Stomach (tissue), 9 donors: ENCODE data around the gene PNPT1. TPM values are rescaled to one million over a fixed set of nuclear protein-coding genes. Genes with fewer than 3 reads are reported as not detected.

Experiments used
- DNase-seq, 2 donors: peaks; one replicate each; pipeline versions ENCODE4 v3.0.0 to v3.0.0-alpha.2; 2013 to 2019
- H3K27ac ChIP-seq, 5 donors: fragments of 200-600 bp in 4 of 5; sonication (generic) in 4 of 5; one replicate each; pipeline ENCODE4 v1.5.1; 2013 to 2019; ENCODE audit warnings: mild to moderate bottlenecking in 1 of 5, moderate library complexity in 1 of 5
- H3K27me3 ChIP-seq, 3 donors: fragments of 200-600 bp; sonication (generic); one replicate each; pipeline ENCODE4 v1.5.1; 2017 to 2019; ENCODE audit warnings: mixed run types in 1 of 3
- H3K36me3 ChIP-seq, 4 donors: fragments of 200-600 bp; sonication (generic); 1 replicate in 3 of 4; 2 replicates in 1 of 4; pipeline ENCODE4 v1.5.1; 2016 to 2019
- H3K4me1 ChIP-seq, 4 donors: fragments of 200-600 bp; sonication (generic); one replicate each; pipeline ENCODE4 v1.5.1; 2016 to 2019
- H3K4me3 ChIP-seq, 4 donors: fragments of 200-600 bp; sonication (generic) in 3 of 4; one replicate each; pipeline ENCODE4 v1.5.1; 2016 to 2019; ENCODE audit warnings: mild to moderate bottlenecking in 1 of 4
- H3K9me3 ChIP-seq, 4 donors: fragments of 200-600 bp; sonication (generic); one replicate each; pipeline ENCODE4 v1.5.1; 2016 to 2019
- EP300 ChIP-seq: sonication (generic); formaldehyde crosslinking; IDR thresholded peaks from one replicate; pipeline ENCODE4 v1.6.1; 2017; ENCODE audit warnings: antibody characterized with exemption
- POLR2A ChIP-seq, 4 donors: fragments of 450-650 bp; IDR thresholded peaks; one replicate each; pipeline ENCODE4 v1.6.1; 2016; ENCODE audit warnings: antibody characterized with exemption in 4 of 4, control low read depth in 2 of 4, mild to moderate bottlenecking in 1 of 4, moderate library complexity in 1 of 4
- POLR2AphosphoS5 ChIP-seq, 3 donors: sonication (generic); formaldehyde crosslinking; IDR thresholded peaks; one replicate each; pipeline ENCODE4 v1.6.1; 2016; ENCODE audit warnings: antibody characterized with exemption in 3 of 3
- WGBS, 5 donors: extraction: QIAGEN DNeasy Blood & Tissue Kit in 3 of 5; methylation state at CpG; one replicate each; pipeline versions ENCODE4 v1.1.5 to v1.1.7; 2013 to 2018; 5-methylcytosine and 5-hydroxymethylcytosine counted together
- intact Hi-C: fragments of 100-400 bp; cut with DNase I; formaldehyde crosslinking; loops from one replicate; pipeline ENCODE4 v1.15.1; 2023; ENCODE audit warnings: low total_unique reads
- polyA plus RNA-seq, 3 donors: library from polyadenylated mRNA; stranded (reverse); fragments of 200-250 nt; gene quantifications; one replicate each; pipeline ENCODE4 v1.2.3, GENCODE V29; 2013
- total RNA-seq, 5 donors: library from RNA; depleted of rRNA; stranded (reverse); fragments of >200 nt; gene quantifications; one replicate each; pipeline versions ENCODE4 v1.1.0 to v1.2.3, GENCODE V29; 2014 to 2016
- TF ChIP-seq, protein P1 (sequence below), 7 experiments: fragments of 450-650 bp in 4 of 7; fragments of 200-600 bp in 3 of 7; sonication (generic) in 3 of 7; IDR thresholded peaks; one replicate each; pipeline ENCODE4 v1.5.1; 2016 to 2019; ENCODE audit warnings: antibody characterized with exemption in 7 of 7, control low read depth in 2 of 7, mild to moderate bottlenecking in 1 of 7
- donor health status: healthy with polysubstance abuse.
- donor health status: Bipolar disorder and iron deficiency.
- donor health status: healthy.

Gene PNPT1
- total and polyA plus RNA-seq, 8 donors, result 3.2 to 38.4 (median 7.2) TPM

DNA sequence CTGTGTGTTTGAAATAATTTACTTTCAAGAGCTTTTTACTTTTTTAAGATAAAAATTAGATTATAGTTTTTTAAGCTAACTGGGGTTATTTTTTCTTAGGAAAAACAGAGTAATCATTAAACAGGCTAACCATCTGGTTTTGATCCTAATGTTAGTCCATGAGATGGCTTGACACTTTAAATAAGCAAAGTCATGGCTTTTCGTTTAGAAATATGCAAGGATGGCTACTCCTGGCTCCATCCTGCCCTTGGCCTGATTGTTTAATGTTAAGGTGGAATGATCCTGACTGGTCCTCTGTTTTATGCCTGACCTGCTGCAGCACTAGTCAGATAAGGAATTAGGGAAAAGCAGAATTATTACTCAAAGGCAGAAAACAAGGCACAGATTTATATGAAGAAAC is 39.7 kb upstream of the PNPT1 start:
- Histone ChIP-seq H3K27me3 (no peaks in the 10 kb centered on the region), H3K36me3 (no peaks in the 10 kb centered on the region), H3K4me3 (no peak overlapping the region), H3K27ac (peak overlapping the region in 1 of 5 donors; percentile 18), H3K4me1 (peaks cover 0 to 17% (median 0%) of the 10 kb centered on the region in 4 donors), H3K9me3 (no peaks in the 10 kb centered on the region)
- TF ChIP-seq, protein P1, sequence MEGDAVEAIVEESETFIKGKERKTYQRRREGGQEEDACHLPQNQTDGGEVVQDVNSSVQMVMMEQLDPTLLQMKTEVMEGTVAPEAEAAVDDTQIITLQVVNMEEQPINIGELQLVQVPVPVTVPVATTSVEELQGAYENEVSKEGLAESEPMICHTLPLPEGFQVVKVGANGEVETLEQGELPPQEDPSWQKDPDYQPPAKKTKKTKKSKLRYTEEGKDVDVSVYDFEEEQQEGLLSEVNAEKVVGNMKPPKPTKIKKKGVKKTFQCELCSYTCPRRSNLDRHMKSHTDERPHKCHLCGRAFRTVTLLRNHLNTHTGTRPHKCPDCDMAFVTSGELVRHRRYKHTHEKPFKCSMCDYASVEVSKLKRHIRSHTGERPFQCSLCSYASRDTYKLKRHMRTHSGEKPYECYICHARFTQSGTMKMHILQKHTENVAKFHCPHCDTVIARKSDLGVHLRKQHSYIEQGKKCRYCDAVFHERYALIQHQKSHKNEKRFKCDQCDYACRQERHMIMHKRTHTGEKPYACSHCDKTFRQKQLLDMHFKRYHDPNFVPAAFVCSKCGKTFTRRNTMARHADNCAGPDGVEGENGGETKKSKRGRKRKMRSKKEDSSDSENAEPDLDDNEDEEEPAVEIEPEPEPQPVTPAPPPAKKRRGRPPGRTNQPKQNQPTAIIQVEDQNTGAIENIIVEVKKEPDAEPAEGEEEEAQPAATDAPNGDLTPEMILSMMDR (IDR thresholded peaks at IDR 0.05), result no peak
- TF ChIP-seq POLR2AphosphoS5 (IDR thresholded peaks at IDR 0.05) (no peak), POLR2A (IDR thresholded peaks at IDR 0.05) (no peak), EP300 (no peak)
- 13 to 23% (median 14%) methylated on average over 1 of the region's 1 CpG for WGBS, 5 donors
- no peak for DNase-seq
- intact Hi-C loops, result no loop called here

- Histone ChIP-seq H3K4me3 (no peak overlapping the region), H3K27me3 (no peaks in the 10 kb centered on the region), H3K4me1 (peaks cover 0 to 17% (median 0%) of the 10 kb centered on the region in 4 donors), H3K27ac (peak overlapping the region in 1 of 5 donors; percentile 18), H3K9me3 (no peaks in the 10 kb centered on the region), H3K36me3 (no peaks in the 10 kb centered on the region)
- intact Hi-C loops, result no loop called here
- DNase-seq, result peak in 1 of 2 donors; percentile 26
- TF ChIP-seq, protein P1 (IDR thresholded peaks at IDR 0.05), result no peak
- TF ChIP-seq POLR2AphosphoS5 (IDR thresholded peaks at IDR 0.05), result no peak
- no peak for TF ChIP-seq POLR2A (IDR thresholded peaks at IDR 0.05)
- WGBS, 5 donors, result 39 to 57% (median 55%) methylated on average over 4 of the region's 4 CpGs
Measured at GRCh38 chr2:55732854-55733253, 39.2 kb upstream of the PNPT1 start.

DNA sequence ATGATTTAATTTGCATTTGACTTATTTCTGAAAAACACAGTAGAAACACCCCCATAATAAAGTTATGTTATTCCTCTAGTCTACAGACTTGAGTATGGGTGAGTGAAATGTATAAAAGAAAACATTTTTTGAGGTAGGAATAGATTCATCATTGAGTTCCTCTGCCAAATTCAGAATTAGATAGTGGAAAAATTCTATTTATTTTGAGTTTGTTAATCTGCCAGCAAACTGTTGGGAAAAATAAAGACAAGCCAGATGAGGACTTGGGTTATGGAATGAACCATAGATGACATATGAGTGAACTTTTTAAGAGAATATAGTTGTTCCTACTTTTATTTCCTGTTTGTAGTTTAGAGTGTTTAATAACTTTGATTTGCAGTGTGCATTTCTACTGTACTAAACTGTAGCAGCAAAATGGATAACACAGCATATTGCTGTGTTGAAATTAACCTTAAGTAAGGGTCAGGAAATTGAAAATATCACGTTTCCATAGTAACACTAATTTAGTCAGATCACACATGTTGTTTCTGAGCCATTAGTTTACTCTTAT is 35.6 kb upstream of the PNPT1 start:
- H3K4me3 ChIP-seq, result no peak overlapping the region
- H3K9me3 ChIP-seq, result no peaks in the 10 kb centered on the region
- 42 to 63% (median 55%) methylated on average over 1 of the region's 1 CpG for WGBS, 5 donors
- TF ChIP-seq EP300 (no peak), POLR2AphosphoS5 (IDR thresholded peaks at IDR 0.05) (no peak), POLR2A (IDR thresholded peaks at IDR 0.05) (no peak)
- TF ChIP-seq, protein P1 (IDR thresholded peaks at IDR 0.05), result no peak
- H3K27ac ChIP-seq, result no peak overlapping the region
- H3K36me3 ChIP-seq, result no peaks in the 10 kb centered on the region
- H3K27me3 ChIP-seq, result peaks cover 0 to 6% (median 0%) of the 10 kb centered on the region in 3 donors
- peaks cover 0 to 15% (median 0%) of the 10 kb centered on the region in 4 donors for H3K4me1 ChIP-seq
- intact Hi-C loops, result no loop called here
- peak in 1 of 2 donors; percentile 15 for DNase-seq

DNA sequence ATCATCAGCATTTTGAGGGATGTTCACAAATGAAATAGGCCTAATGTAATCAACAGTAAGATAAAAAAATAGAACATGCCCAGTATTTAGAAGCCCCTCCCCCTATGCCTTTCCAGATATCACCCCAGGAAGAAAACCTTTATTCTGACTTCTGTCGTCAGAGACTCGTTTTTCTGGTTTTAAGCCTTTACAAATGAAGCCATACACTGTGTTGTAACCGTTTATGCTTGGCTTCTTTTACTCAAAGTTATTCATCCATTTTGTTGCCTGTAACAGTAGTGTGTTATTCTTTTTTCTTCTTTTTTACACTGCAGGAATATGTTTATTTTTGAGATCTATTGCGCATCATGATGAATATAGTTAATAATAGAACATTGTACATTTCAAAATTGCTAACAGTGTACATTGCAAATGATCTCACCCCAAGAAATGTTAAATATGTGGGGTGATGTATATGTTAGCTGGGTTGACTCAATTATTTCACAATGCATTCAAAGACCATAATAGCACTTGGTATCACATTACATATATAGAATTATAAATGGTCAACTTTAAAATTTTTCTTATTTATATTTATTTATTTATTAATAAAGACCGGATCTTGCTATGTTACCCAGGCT is 28.1 kb upstream of the PNPT1 start:
- DNase-seq, result peak in 1 of 2 donors; percentile 85
- no peak overlapping the region for H3K4me3 ChIP-seq
- TF ChIP-seq EP300, result no peak
- no peak for TF ChIP-seq POLR2AphosphoS5 (IDR thresholded peaks at IDR 0.05)
- TF ChIP-seq, protein P1 (IDR thresholded peaks at IDR 0.05), result no peak
- TF ChIP-seq POLR2A (IDR thresholded peaks at IDR 0.05), result no peak
- H3K36me3 ChIP-seq, result no peaks in the 10 kb centered on the region
- H3K27me3 ChIP-seq, result peaks cover 0 to 6% (median 0%) of the 10 kb centered on the region in 3 donors
- H3K9me3 ChIP-seq, result no peaks in the 10 kb centered on the region
- intact Hi-C loops, result no loop called here
- no peak overlapping the region for H3K27ac ChIP-seq
- no peaks in the 10 kb centered on the region for H3K4me1 ChIP-seq
- 57 to 67% (median 64%) methylated on average over 5 of the region's 5 CpGs for WGBS, 5 donors
